PC-9 (cell line): ENCODE results near the gene CLEC3A.

Source experiments
- EZH2 ChIP-seq: fragments of 200-600 bp; sonication (generic); IDR thresholded peaks from 2 replicates; pipeline ENCODE4 v1.8.0; 2017; ENCODE audit warnings: antibody characterized with exemption, low read depth
- TF ChIP-seq, protein P1 (sequence below): fragments of 200-600 bp; sonication (generic); conservative IDR thresholded peaks from 2 replicates; pipeline ENCODE4 v1.6.1; 2017; ENCODE audit warnings: mixed run types, antibody characterized with exemption, mild to moderate bottlenecking, moderate library complexity

GRCh38 chr16:77998350-77999023, 23.9 kb upstream of the CLEC3A start:
- TF ChIP-seq, protein P1, sequence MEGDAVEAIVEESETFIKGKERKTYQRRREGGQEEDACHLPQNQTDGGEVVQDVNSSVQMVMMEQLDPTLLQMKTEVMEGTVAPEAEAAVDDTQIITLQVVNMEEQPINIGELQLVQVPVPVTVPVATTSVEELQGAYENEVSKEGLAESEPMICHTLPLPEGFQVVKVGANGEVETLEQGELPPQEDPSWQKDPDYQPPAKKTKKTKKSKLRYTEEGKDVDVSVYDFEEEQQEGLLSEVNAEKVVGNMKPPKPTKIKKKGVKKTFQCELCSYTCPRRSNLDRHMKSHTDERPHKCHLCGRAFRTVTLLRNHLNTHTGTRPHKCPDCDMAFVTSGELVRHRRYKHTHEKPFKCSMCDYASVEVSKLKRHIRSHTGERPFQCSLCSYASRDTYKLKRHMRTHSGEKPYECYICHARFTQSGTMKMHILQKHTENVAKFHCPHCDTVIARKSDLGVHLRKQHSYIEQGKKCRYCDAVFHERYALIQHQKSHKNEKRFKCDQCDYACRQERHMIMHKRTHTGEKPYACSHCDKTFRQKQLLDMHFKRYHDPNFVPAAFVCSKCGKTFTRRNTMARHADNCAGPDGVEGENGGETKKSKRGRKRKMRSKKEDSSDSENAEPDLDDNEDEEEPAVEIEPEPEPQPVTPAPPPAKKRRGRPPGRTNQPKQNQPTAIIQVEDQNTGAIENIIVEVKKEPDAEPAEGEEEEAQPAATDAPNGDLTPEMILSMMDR, result no peak
- TF ChIP-seq EZH2, result no peak
